Measurements from ENCODE around the gene TLE3. TPM values are rescaled to one million over a fixed set of nuclear protein-coding genes. Genes with fewer than 3 reads are reported as not detected.

Gene TLE3
- total and polyA plus RNA-seq, 2 of the 4 experiments (the other 2 are of a cell fraction) = 6.5 to 16.3 TPM

DNA sequence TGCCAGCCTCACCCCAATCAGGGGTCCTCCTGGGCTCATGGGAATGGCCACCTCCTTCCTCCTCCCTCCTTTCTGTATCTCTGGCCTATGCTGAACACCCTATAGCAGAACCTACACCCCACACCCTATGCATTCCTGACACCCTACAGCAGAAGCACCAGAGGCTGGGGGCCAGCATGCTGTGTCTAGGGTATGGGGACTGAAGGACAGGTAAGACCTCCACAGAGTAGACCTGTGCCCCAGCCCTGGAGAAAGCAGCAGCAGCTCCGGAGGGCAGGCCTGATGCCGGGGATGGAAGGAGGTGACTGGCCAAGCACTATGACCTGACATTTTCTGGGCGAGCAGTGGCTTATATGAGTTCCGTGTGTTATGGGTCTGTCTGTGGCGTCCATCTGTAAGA lies 66.9 kb downstream of the TLE3 start:
- H2BK5ac ChIP-seq (ENCODE audit: low read depth, low read length, poor library complexity, severe bottlenecking) = no peak overlapping the region
- H2BK120ac ChIP-seq (ENCODE audit: low read depth, low read length) = no peak overlapping the region
- no CpG with 5 or more reads among the region's 5 CpGs for WGBS, 2 experiments (ENCODE audit: extremely low coverage in 2 of 2, insufficient read length in 1 of 2)
- H3K4ac ChIP-seq (ENCODE audit: low read depth, low read length) = no peak overlapping the region
- no peak overlapping the region for H4K91ac ChIP-seq (ENCODE audit: insufficient read depth, low read depth, low read length)
- in situ Hi-C loops (cut with MboI; ENCODE audit: low sequenced_read_pairs) (no loop called here), dilution Hi-C loops (cut with HindIII; ENCODE audit: low sequenced_read_pairs, unreplicated experiment) (no loop called here), intact Hi-C loops (cut with micrococcal nuclease) (no loop called here)
- peaks cover 73% of the 10 kb centered on the region for H3K27me3 ChIP-seq (ENCODE audit: control insufficient read depth, insufficient read depth, low read length)
- TF ChIP-seq CHD1 (IDR thresholded peaks at IDR 0.05; ENCODE audit: low read depth, low read length) (no peak), RFX5 (IDR thresholded peaks at IDR 0.05; ENCODE audit: low read depth, low read length) (no peak), MAZ (IDR thresholded peaks at IDR 0.05; ENCODE audit: borderline replicate concordance, low read depth, low read length) (no peak), RCOR1 (IDR thresholded peaks at IDR 0.05; ENCODE audit: insufficient replicate concordance, low read length) (no peak), NFE2L2 (IDR thresholded peaks at IDR 0.05; ENCODE audit: low read depth, low read length) (no peak), CEBPB (IDR thresholded peaks at IDR 0.05; ENCODE audit: low read depth, low read length) (no peak), MXI1 (IDR thresholded peaks at IDR 0.05; ENCODE audit: borderline replicate concordance, low read depth, low read length) (no peak), RAD21 (IDR thresholded peaks at IDR 0.05; ENCODE audit: low read length) (no peak), BHLHE40 (IDR thresholded peaks at IDR 0.05; ENCODE audit: low read depth, low read length) (no peak), MAFK (IDR thresholded peaks at IDR 0.05; ENCODE audit: low read depth, low read length) (no peak), FOS (IDR thresholded peaks at IDR 0.05; ENCODE audit: low read depth, low read length) (no peak), POLR2A (IDR thresholded peaks at IDR 0.05; ENCODE audit: low read depth, low read length) (no peak), SMC3 (IDR thresholded peaks at IDR 0.05; ENCODE audit: low read depth, low read length) (no peak)
- TF ChIP-seq, protein P1, sequence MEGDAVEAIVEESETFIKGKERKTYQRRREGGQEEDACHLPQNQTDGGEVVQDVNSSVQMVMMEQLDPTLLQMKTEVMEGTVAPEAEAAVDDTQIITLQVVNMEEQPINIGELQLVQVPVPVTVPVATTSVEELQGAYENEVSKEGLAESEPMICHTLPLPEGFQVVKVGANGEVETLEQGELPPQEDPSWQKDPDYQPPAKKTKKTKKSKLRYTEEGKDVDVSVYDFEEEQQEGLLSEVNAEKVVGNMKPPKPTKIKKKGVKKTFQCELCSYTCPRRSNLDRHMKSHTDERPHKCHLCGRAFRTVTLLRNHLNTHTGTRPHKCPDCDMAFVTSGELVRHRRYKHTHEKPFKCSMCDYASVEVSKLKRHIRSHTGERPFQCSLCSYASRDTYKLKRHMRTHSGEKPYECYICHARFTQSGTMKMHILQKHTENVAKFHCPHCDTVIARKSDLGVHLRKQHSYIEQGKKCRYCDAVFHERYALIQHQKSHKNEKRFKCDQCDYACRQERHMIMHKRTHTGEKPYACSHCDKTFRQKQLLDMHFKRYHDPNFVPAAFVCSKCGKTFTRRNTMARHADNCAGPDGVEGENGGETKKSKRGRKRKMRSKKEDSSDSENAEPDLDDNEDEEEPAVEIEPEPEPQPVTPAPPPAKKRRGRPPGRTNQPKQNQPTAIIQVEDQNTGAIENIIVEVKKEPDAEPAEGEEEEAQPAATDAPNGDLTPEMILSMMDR (conservative IDR thresholded peaks at IDR 0.05; ENCODE audit: low read depth, low read length) = no peak
- TF ChIP-seq, protein P2, sequence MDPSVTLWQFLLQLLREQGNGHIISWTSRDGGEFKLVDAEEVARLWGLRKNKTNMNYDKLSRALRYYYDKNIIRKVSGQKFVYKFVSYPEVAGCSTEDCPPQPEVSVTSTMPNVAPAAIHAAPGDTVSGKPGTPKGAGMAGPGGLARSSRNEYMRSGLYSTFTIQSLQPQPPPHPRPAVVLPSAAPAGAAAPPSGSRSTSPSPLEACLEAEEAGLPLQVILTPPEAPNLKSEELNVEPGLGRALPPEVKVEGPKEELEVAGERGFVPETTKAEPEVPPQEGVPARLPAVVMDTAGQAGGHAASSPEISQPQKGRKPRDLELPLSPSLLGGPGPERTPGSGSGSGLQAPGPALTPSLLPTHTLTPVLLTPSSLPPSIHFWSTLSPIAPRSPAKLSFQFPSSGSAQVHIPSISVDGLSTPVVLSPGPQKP (IDR thresholded peaks at IDR 0.05; ENCODE audit: borderline replicate concordance, low read depth, low read length) = no peak
- TF ChIP-seq, protein P3, sequence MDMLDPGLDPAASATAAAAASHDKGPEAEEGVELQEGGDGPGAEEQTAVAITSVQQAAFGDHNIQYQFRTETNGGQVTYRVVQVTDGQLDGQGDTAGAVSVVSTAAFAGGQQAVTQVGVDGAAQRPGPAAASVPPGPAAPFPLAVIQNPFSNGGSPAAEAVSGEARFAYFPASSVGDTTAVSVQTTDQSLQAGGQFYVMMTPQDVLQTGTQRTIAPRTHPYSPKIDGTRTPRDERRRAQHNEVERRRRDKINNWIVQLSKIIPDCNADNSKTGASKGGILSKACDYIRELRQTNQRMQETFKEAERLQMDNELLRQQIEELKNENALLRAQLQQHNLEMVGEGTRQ (IDR thresholded peaks at IDR 0.05; ENCODE audit: low read depth, low read length) = no peak
- H3K4me1 ChIP-seq (ENCODE audit: control insufficient read depth, insufficient read depth, low read length) = peaks cover 6% of the 10 kb centered on the region; the same call in 1 of the 2 replicates
- H3K9me3 ChIP-seq (ENCODE audit: control insufficient read depth, insufficient read depth, low read length) = no peaks in the 10 kb centered on the region
- no peaks in the 10 kb centered on the region for H4K20me1 ChIP-seq (ENCODE audit: insufficient read depth, low read length)
- no peak overlapping the region for H3K27ac ChIP-seq (ENCODE audit: insufficient read depth, low read length)
- H4K5ac ChIP-seq (ENCODE audit: low read depth, low read length) = no peak overlapping the region
- POLR2A ChIA-PET (ENCODE audit: unreplicated experiment) = no interaction called here
- H2BK15ac ChIP-seq (ENCODE audit: low read depth, low read length) = no peak overlapping the region
- DNase-seq (no peak), ATAC-seq (ENCODE audit: low read depth) (no peak)
- no peak overlapping the region for H3K4me3 ChIP-seq (ENCODE audit: insufficient read depth, low read depth, low read length)
- H2AFZ ChIP-seq (replicated peaks; ENCODE audit: low read length, poor library complexity) = peak overlapping the region; percentile 23
- H2BK20ac ChIP-seq (ENCODE audit: low read depth, low read length) = no peak overlapping the region
- no peak overlapping the region for H3K9ac ChIP-seq (ENCODE audit: low read depth, low read length)
- no peaks in the 10 kb centered on the region for H3K36me3 ChIP-seq (ENCODE audit: control insufficient read depth, insufficient read depth, low read length)
- no peak overlapping the region for H4K8ac ChIP-seq (ENCODE audit: low read depth in 2 of 2, low read length in 2 of 2)
- CTCF ChIA-PET = no interaction called here
- no peak overlapping the region for H2AK9ac ChIP-seq (replicated peaks; ENCODE audit: low read depth, low read length, poor library complexity)
- H3K18ac ChIP-seq (ENCODE audit: low read depth, low read length) = no peak overlapping the region
- H3K23ac ChIP-seq (ENCODE audit: low read depth, low read length) = no peak overlapping the region
- no peak overlapping the region for H2AK5ac ChIP-seq (ENCODE audit: low read depth, low read length)
- H3K4me2 ChIP-seq (ENCODE audit: low read depth, low read length) = no peak overlapping the region
- no peak overlapping the region for H3K56ac ChIP-seq (ENCODE audit: extremely low read depth, insufficient read depth, low read length)
- no TSS peak for BruUV-seq (replicated peaks)
- no peak overlapping the region for H3K14ac ChIP-seq (replicated peaks; ENCODE audit: low read depth, low read length)
- no peaks in the 10 kb centered on the region for H3K79me1 ChIP-seq (ENCODE audit: low read depth in 1 of 2, low read length in 2 of 2)
- peaks cover 8% of the 10 kb centered on the region; the same call in 1 of the 2 replicates for H3K9me1 ChIP-seq (ENCODE audit: insufficient read depth, low read length)
